Vagina (tissue), 2 donors: ENCODE measurements around the gene FOXF1.

ENCODE experiments used
- CTCF ChIP-seq, 3 experiments: fragments of 450-650 bp in 2 of 3; fragments of 200-600 bp in 1 of 3; sonication (generic) in 1 of 3; IDR thresholded peaks; one replicate each; pipeline ENCODE4 v1.5.1; 2017 to 2019; ENCODE audit warnings: antibody characterized with exemption in 3 of 3, mild to moderate bottlenecking in 2 of 3, moderate library complexity in 2 of 3
- POLR2A ChIP-seq, 2 donors: fragments of 450-650 bp; IDR thresholded peaks; one replicate each; pipeline ENCODE4 v1.6.1; 2017; ENCODE audit warnings: antibody characterized with exemption in 2 of 2, mild to moderate bottlenecking in 2 of 2, moderate library complexity in 2 of 2
- POLR2AphosphoS5 ChIP-seq, 2 donors: sonication (generic); formaldehyde crosslinking; IDR thresholded peaks; one replicate each; pipeline ENCODE4 v1.9.0; 2017; ENCODE audit warnings: antibody characterized with exemption in 2 of 2, mild to moderate bottlenecking in 2 of 2, low read depth in 1 of 2; ENCODE audit not compliant: insufficient read depth in 1 of 2

GRCh38 chr16:86467490-86467889 is 42.8 kb upstream of the FOXF1 start:
- TF ChIP-seq CTCF (IDR thresholded peaks at IDR 0.05) = no peak
- no peak for TF ChIP-seq POLR2AphosphoS5 (IDR thresholded peaks at IDR 0.05; ENCODE audit: insufficient read depth in 1 of 2, low read depth in 1 of 2)
- TF ChIP-seq POLR2A (IDR thresholded peaks at IDR 0.05) = no peak
